ENCODE data around the gene CFDP1.
"Not testable (repeated sequence)": the region's sequence is repeated elsewhere in the genome, so short reads cannot be mapped to it uniquely, and the experiment has no call there.

Gene CFDP1

GRCh38 chr16:75471723-75472633 is 38.7 kb upstream of the CFDP1 start:
- no peaks in the 10 kb centered on the region for H3K36me3 ChIP-seq (ENCODE audit: control insufficient read depth, insufficient read depth, low read length)
- no peaks in the 10 kb centered on the region for H3K9me3 ChIP-seq (ENCODE audit: control insufficient read depth, insufficient read depth, low read length)
- H3K27me3 ChIP-seq (ENCODE audit: control insufficient read depth, insufficient read depth, low read length) = no peaks in the 10 kb centered on the region
- H3K4me1 ChIP-seq (ENCODE audit: control insufficient read depth, insufficient read depth, low read length) = peaks cover 12% of the 10 kb centered on the region
- peak overlapping the region; percentile 5 for H3K4me3 ChIP-seq (ENCODE audit: low read depth, low read length)
- H3K9ac ChIP-seq (ENCODE audit: low read depth, low read length) = no peak overlapping the region

- H3K4me1 ChIP-seq (ENCODE audit: control insufficient read depth, insufficient read depth, low read length) = peaks cover 3% of the 10 kb centered on the region
- H3K4me3 ChIP-seq (ENCODE audit: low read depth, low read length) = no peak overlapping the region
- H3K36me3 ChIP-seq (ENCODE audit: control insufficient read depth, insufficient read depth, low read length) = no peaks in the 10 kb centered on the region
- no peaks in the 10 kb centered on the region for H3K27me3 ChIP-seq (ENCODE audit: control insufficient read depth, insufficient read depth, low read length)
- H3K9me3 ChIP-seq (ENCODE audit: control insufficient read depth, insufficient read depth, low read length) = no peaks in the 10 kb centered on the region
- H3K9ac ChIP-seq (ENCODE audit: low read depth, low read length) = no peak overlapping the region
These were observed 33.5 kb upstream of the CFDP1 start for GRCh38 chr16:75466760-75467159.

DNA sequence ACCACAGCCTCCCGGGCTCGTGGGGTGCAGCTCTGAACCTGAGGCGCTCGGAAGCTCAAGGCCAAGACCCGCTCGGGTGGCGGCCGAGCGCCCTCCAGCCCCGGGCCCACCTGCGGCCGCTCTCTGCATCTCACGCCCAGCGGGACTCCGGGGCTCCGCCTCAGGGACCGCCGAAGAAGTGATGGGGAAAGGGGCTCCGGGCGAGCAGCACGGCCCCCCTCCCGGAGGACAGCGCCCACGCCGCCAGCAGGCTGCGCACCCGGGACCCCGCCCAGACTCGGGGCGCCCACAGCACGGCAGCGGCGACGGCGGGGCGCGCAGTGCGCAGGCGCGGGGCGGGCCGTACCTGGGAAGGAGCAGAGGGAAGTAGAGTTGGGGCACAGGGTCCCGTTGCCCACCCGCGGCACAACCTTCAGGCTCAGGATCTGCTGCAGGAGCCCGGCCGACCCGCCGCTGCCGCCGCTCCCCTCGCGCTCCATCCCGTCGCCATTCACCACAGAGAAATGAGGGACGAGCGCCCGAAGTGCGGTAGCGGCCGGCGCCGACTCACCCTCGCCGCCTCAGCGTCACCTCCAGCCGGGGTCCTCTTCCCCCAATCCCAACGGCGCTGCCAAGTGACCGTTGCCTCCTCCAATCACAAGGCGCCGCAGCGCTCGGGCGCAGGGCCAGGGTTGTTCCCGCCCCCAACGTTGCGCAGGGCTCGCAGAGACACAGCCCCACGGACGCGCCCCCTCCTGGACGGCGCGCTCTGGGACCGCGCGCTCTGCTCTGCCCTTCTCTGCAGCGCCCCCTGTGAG is 31.0 kb upstream of the CFDP1 start, which contains the start of gene TMEM170A:
TSS of gene TMEM170A (minus strand) at position 568 of the 797 bp plus-strand sequence. CDS start at position 479, 89 bp downstream.
- peak within 1 kb of the TSS; percentile 80 for H3K4me3 ChIP-seq (ENCODE audit: low read depth, low read length)
- H3K9ac ChIP-seq (ENCODE audit: low read depth, low read length) = peak within 1 kb of the TSS; percentile 77
- no peaks in the 10 kb centered on the region for H3K36me3 ChIP-seq (ENCODE audit: control insufficient read depth, insufficient read depth, low read length)
- H3K4me1 ChIP-seq (ENCODE audit: control insufficient read depth, insufficient read depth, low read length) = peaks cover 2% of the 10 kb centered on the region
- H3K27me3 ChIP-seq (ENCODE audit: control insufficient read depth, insufficient read depth, low read length) = no peaks in the 10 kb centered on the region
- no peaks in the 10 kb centered on the region for H3K9me3 ChIP-seq (ENCODE audit: control insufficient read depth, insufficient read depth, low read length)

GRCh38 chr16:75463389-75464121 is 30.3 kb upstream of the CFDP1 start:
- Histone ChIP-seq H3K9ac (ENCODE audit: low read depth, low read length) (peak overlapping the region; percentile 77), H3K4me3 (ENCODE audit: low read depth, low read length) (peak overlapping the region; percentile 80)
- not testable (repeated sequence) for H3K27me3 ChIP-seq (ENCODE audit: control insufficient read depth, insufficient read depth, low read length); H3K36me3 ChIP-seq (ENCODE audit: control insufficient read depth, insufficient read depth, low read length); H3K4me1 ChIP-seq (ENCODE audit: control insufficient read depth, insufficient read depth, low read length); H3K9me3 ChIP-seq (ENCODE audit: control insufficient read depth, insufficient read depth, low read length)

- peak overlapping the region; percentile 80 for H3K4me3 ChIP-seq (ENCODE audit: low read depth, low read length)
- no peaks in the 10 kb centered on the region for H3K9me3 ChIP-seq (ENCODE audit: control insufficient read depth, insufficient read depth, low read length)
- no peaks in the 10 kb centered on the region for H3K27me3 ChIP-seq (ENCODE audit: control insufficient read depth, insufficient read depth, low read length)
- no peaks in the 10 kb centered on the region for H3K36me3 ChIP-seq (ENCODE audit: control insufficient read depth, insufficient read depth, low read length)
- peaks cover 5% of the 10 kb centered on the region for H3K4me1 ChIP-seq (ENCODE audit: control insufficient read depth, insufficient read depth, low read length)
- H3K9ac ChIP-seq (ENCODE audit: low read depth, low read length) = no peak overlapping the region
These were observed 29.5 kb upstream of the CFDP1 start for GRCh38 chr16:75462806-75463205.

DNA sequence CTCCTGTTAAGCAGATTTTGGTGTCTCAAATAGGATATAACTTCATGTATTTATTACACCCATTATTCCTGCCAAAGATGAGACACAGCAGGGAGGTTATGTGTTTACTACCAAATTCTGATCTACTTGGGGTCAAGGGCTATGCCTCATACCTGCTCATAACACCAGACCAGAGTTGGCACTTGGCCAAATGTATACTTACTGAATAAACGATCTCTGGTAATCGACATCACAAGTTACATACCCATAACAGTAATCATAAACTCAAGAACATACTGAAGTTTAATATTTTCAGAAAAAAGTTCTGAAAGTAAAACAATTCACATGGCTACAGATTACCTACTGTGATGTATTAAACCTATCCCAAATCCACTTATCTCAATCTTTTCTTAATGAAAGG is 28.3 kb upstream of the CFDP1 start:
- no peak overlapping the region for H3K4me3 ChIP-seq (ENCODE audit: low read depth, low read length)
- H3K9ac ChIP-seq (ENCODE audit: low read depth, low read length) = no peak overlapping the region
- H3K4me1 ChIP-seq (ENCODE audit: control insufficient read depth, insufficient read depth, low read length) = peaks cover 11% of the 10 kb centered on the region
- no peaks in the 10 kb centered on the region for H3K36me3 ChIP-seq (ENCODE audit: control insufficient read depth, insufficient read depth, low read length)
- H3K27me3 ChIP-seq (ENCODE audit: control insufficient read depth, insufficient read depth, low read length) = no peaks in the 10 kb centered on the region
- no peaks in the 10 kb centered on the region for H3K9me3 ChIP-seq (ENCODE audit: control insufficient read depth, insufficient read depth, low read length)

DNA sequence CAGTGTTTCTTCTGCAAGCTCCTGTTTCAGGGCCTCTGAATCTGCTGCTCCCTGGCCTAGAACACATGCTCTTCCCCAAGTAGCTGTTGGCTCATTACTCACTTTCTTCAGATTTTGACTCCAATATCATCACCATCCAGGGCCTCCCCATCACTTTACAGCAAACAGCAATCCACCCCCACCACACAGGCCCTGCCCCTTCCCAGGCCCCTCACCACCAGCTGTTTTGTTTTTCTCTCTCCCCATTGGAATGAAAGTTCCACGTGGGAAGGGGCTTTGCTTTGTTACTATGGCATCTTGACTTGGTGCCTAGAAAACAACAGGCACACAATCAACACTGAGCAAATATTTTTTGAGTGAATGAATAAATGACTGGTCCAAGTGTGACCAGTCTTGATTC is 27.1 kb upstream of the CFDP1 start:
- Histone ChIP-seq H3K4me3 (ENCODE audit: low read depth, low read length) (no peak overlapping the region), H3K27me3 (ENCODE audit: control insufficient read depth, insufficient read depth, low read length) (no peaks in the 10 kb centered on the region), H3K4me1 (ENCODE audit: control insufficient read depth, insufficient read depth, low read length) (peaks cover 18% of the 10 kb centered on the region), H3K9ac (ENCODE audit: low read depth, low read length) (no peak overlapping the region), H3K36me3 (ENCODE audit: control insufficient read depth, insufficient read depth, low read length) (no peaks in the 10 kb centered on the region), H3K9me3 (ENCODE audit: control insufficient read depth, insufficient read depth, low read length) (no peaks in the 10 kb centered on the region)

- H3K9me3 ChIP-seq (ENCODE audit: control insufficient read depth, insufficient read depth, low read length) = no peaks in the 10 kb centered on the region
- no peaks in the 10 kb centered on the region for H3K36me3 ChIP-seq (ENCODE audit: control insufficient read depth, insufficient read depth, low read length)
- H3K4me1 ChIP-seq (ENCODE audit: control insufficient read depth, insufficient read depth, low read length) = peaks cover 18% of the 10 kb centered on the region
- no peak overlapping the region for H3K9ac ChIP-seq (ENCODE audit: low read depth, low read length)
- no peaks in the 10 kb centered on the region for H3K27me3 ChIP-seq (ENCODE audit: control insufficient read depth, insufficient read depth, low read length)
- no peak overlapping the region for H3K4me3 ChIP-seq (ENCODE audit: low read depth, low read length)
These were observed 26.4 kb upstream of the CFDP1 start for GRCh38 chr16:75459691-75460090.

DNA sequence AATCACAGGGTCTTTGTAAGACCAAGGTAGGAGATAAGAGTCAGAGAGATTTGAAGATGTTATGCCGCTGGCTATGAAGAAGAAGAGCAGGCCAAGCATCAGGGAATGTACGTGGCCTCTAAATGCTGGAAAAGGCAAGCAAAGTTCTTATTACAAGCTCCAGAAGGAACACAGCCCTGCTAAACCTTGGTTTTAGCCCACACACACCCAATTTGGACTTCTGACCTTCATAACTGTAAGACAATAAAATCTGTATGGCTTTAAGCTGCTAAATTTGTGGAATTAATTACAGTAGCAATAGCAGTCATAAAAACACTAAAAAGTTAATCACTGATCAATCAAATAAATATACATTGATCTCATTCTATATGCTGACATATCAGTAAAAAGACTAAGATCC is 25.1 kb upstream of the CFDP1 start:
- Histone ChIP-seq H3K4me3 (ENCODE audit: low read depth, low read length) (no peak overlapping the region), H3K36me3 (ENCODE audit: control insufficient read depth, insufficient read depth, low read length) (no peaks in the 10 kb centered on the region), H3K9me3 (ENCODE audit: control insufficient read depth, insufficient read depth, low read length) (no peaks in the 10 kb centered on the region), H3K9ac (ENCODE audit: low read depth, low read length) (no peak overlapping the region), H3K4me1 (ENCODE audit: control insufficient read depth, insufficient read depth, low read length) (peaks cover 18% of the 10 kb centered on the region), H3K27me3 (ENCODE audit: control insufficient read depth, insufficient read depth, low read length) (no peaks in the 10 kb centered on the region)

- H3K9me3 ChIP-seq (ENCODE audit: control insufficient read depth, insufficient read depth, low read length) = no peaks in the 10 kb centered on the region
- H3K27me3 ChIP-seq (ENCODE audit: control insufficient read depth, insufficient read depth, low read length) = no peaks in the 10 kb centered on the region
These were observed 24.7 kb upstream of the CFDP1 start for GRCh38 chr16:75458029-75458428.

DNA sequence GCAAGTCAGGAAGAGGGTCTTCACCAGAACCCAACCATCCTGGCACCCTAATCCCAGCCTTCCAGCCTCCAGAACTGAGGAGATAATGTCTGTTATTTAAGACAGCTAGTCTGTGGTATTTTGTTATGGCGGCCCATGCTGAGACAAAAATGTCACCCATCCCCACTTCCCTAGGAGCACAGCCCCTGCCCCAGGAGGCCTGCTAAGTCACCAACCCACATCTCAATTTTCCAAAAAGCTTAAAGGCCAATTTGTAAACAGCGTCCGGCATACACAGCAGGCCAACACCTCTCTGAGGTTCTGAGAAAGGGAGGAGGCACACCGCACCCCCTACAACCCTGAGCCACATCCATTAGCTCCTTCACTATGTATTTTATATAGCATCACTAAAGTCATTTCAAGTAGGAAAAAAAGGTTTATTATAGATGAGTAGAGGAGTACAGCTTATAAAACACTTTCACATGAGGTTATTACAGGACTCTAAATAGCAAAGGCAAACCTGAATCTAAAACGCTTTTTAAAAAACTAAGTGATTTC is 24.2 kb upstream of the CFDP1 start:
- Histone ChIP-seq H3K27me3 (ENCODE audit: control insufficient read depth, insufficient read depth, low read length) (no peaks in the 10 kb centered on the region), H3K4me3 (ENCODE audit: low read depth, low read length) (no peak overlapping the region), H3K9ac (ENCODE audit: low read depth, low read length) (no peak overlapping the region), H3K4me1 (ENCODE audit: control insufficient read depth, insufficient read depth, low read length) (peaks cover 18% of the 10 kb centered on the region), H3K36me3 (ENCODE audit: control insufficient read depth, insufficient read depth, low read length) (no peaks in the 10 kb centered on the region), H3K9me3 (ENCODE audit: control insufficient read depth, insufficient read depth, low read length) (no peaks in the 10 kb centered on the region)

More at GRCh38 chr16:75458029-75458428, 24.7 kb upstream of the CFDP1 start:
- H3K36me3 ChIP-seq (ENCODE audit: control insufficient read depth, insufficient read depth, low read length) = no peaks in the 10 kb centered on the region
- H3K4me3 ChIP-seq (ENCODE audit: low read depth, low read length) = no peak overlapping the region
- no peak overlapping the region for H3K9ac ChIP-seq (ENCODE audit: low read depth, low read length)
- H3K4me1 ChIP-seq (ENCODE audit: control insufficient read depth, insufficient read depth, low read length) = peaks cover 18% of the 10 kb centered on the region

Measured in iPS-15b (cell line).